GM18861 (cell line): ENCODE data around the gene ATG13.

Source experiments
- ATAC-seq: cut with Tn5 transposase; IDR thresholded peaks from one replicate; pipeline ENCODE4 v1.9.1; 2021; ENCODE audit not compliant: unreplicated experiment

Gene ATG13

GRCh38 chr11:46722566-46723358 is 105.4 kb downstream of the ATG13 start:
- no peak for ATAC-seq

DNA sequence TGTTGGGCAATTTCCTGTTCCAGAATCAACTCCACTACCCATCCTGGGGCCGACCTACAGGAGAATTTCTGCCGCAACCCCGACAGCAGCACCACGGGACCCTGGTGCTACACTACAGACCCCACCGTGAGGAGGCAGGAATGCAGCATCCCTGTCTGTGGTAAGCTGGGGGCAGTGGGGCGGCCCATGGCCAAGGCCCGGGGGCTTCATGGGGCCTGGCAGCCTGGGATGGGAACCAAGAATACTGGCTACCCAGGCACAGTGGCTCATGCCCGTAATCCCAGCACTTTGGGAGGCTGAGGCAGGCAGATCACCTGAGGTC is 106.0 kb downstream of the ATG13 start:
- ATAC-seq, result no peak

DNA sequence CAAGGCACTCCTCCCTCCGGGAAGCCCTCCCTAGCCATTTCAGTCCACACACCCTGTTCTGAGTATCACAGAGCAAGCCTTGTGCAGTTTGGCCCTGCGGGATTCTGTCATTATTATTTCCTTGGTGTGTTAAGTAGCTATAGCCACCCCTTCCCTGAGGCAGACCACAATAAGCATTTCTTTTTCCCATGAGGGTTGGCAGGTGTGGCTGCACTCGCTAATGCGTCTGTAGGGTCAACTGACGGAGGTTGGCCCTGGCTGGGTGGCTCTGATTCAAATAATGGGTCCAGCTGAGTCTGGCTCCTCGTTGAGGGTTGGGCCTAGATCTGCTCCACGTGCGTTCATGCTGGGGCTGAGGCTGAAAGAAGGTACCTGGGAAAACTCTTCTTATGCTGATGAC is 106.7 kb downstream of the ATG13 start:
- no peak for ATAC-seq
